GM23338 (cell line): Measurements from ENCODE around the gene CCL18. TPM values are rescaled to one million over a fixed set of nuclear protein-coding genes. Genes with fewer than 3 reads are reported as not detected.

Source experiments
- ATAC-seq: fragments of 200-7000 bp; cut with Tn5 transposase; 3 replicates; pipeline ENCODE4 v1.9.1; 2020
- DNase-seq: peaks from one replicate; pipeline ENCODE4 v3.0.0-alpha.2; 2015; ENCODE audit warnings: low spot score
- H2AFZ ChIP-seq: fragments of 200-600 bp; sonication (generic); 2 replicates; pipeline ENCODE4 v1.8.0; 2016; ENCODE audit warnings: antibody characterized with exemption, mild to moderate bottlenecking, moderate library complexity
- H3F3A ChIP-seq: fragments of 200-600 bp; sonication (generic); replicated peaks from 2 replicates; pipeline ENCODE4 v1.8.0; 2017; ENCODE audit warnings: antibody characterized with exemption, mixed run types, low read depth
- H3K27ac ChIP-seq: fragments of 200-600 bp; sonication (generic); 2 replicates; pipeline ENCODE4 v1.6.1; 2016; ENCODE audit warnings: low read depth
- H3K27me3 ChIP-seq: fragments of 200-600 bp; sonication (generic); 2 replicates; pipeline ENCODE4 v1.8.0; 2016; ENCODE audit warnings: mild to moderate bottlenecking, mixed run types, moderate library complexity; ENCODE audit not compliant: insufficient read depth
- H3K36me3 ChIP-seq: fragments of 200-600 bp; sonication (generic); 2 replicates; pipeline ENCODE4 v1.8.0; 2016; ENCODE audit warnings: mild to moderate bottlenecking; ENCODE audit not compliant: insufficient read depth
- H3K4me1 ChIP-seq: fragments of 200-600 bp; sonication (generic); 2 replicates; pipeline ENCODE4 v1.8.0; 2016; ENCODE audit warnings: mild to moderate bottlenecking, moderate library complexity; ENCODE audit not compliant: insufficient read depth
- H3K4me2 ChIP-seq: fragments of 200-600 bp; sonication (generic); 2 replicates; pipeline ENCODE4 v1.7.1; 2017; ENCODE audit warnings: mixed run types
- H3K4me3 ChIP-seq: fragments of 200-600 bp; sonication (generic); 2 replicates; pipeline ENCODE4 v1.6.1; 2016; ENCODE audit warnings: mixed run types
- H3K79me2 ChIP-seq: fragments of 200-600 bp; sonication (generic); replicated peaks from 2 replicates; pipeline ENCODE4 v1.8.0; 2017; ENCODE audit warnings: mild to moderate bottlenecking; ENCODE audit not compliant: insufficient read depth
- H3K9me2 ChIP-seq: fragments of 200-600 bp; sonication (generic); 2 replicates; pipeline ENCODE4 v1.8.0; 2017; ENCODE audit not compliant: insufficient read depth
- H4K20me1 ChIP-seq: fragments of 200-600 bp; sonication (generic); replicated peaks from 2 replicates; pipeline ENCODE4 v1.8.0; 2017; ENCODE audit warnings: mild to moderate bottlenecking; ENCODE audit not compliant: insufficient read depth
- H3K27ac Mint-ChIP-seq: 2 replicates; pipeline ENCODE4 v1.8.0; 2020; ENCODE audit warnings: inconsistent platforms, mild to moderate bottlenecking, moderate library complexity, mixed read lengths
- H3K27me3 Mint-ChIP-seq: 3 replicates; pipeline ENCODE4 v1.8.0; 2022; ENCODE audit warnings: low read depth, mild to moderate bottlenecking, moderate library complexity, mixed read lengths, inconsistent platforms; ENCODE audit not compliant: insufficient read depth, poor library complexity
- H3K36me3 Mint-ChIP-seq: 3 replicates; pipeline ENCODE4 v1.8.0; 2021; ENCODE audit warnings: low read depth, mild to moderate bottlenecking, inconsistent platforms, moderate library complexity, mixed read lengths
- H3K4me1 Mint-ChIP-seq: 3 replicates; pipeline ENCODE4 v1.8.0; 2020; ENCODE audit warnings: mild to moderate bottlenecking, inconsistent platforms, mixed read lengths
- H3K4me3 Mint-ChIP-seq: 3 replicates; pipeline ENCODE4 v1.8.0; 2021; ENCODE audit warnings: moderate library complexity, mild to moderate bottlenecking, inconsistent platforms, mixed read lengths
- H3K9me3 Mint-ChIP-seq: 3 replicates; pipeline ENCODE4 v1.8.0; 2020; ENCODE audit warnings: moderate library complexity, mild to moderate bottlenecking, inconsistent platforms, mixed read lengths
- CTCF ChIP-seq, 2 experiments: fragments of 200-600 bp in 1 of 2; sonication (generic) in 1 of 2; conservative IDR thresholded peaks; 2 replicates each; pipeline versions ENCODE4 v1.5.1 to v1.6.1; 2016 to 2017; ENCODE audit warnings: antibody characterized with exemption in 2 of 2, low read depth in 2 of 2, mild to moderate bottlenecking in 2 of 2, moderate library complexity in 1 of 2
- ETS1 ChIP-seq: IDR thresholded peaks from 2 replicates; pipeline ENCODE4 v1.6.1; 2016; ENCODE audit warnings: antibody characterized with exemption
- EZH2 ChIP-seq: fragments of 200-600 bp; sonication (generic); IDR thresholded peaks from one replicate; pipeline ENCODE4 v1.8.0; 2017; ENCODE audit warnings: antibody characterized with exemption, mild to moderate bottlenecking, low read depth; ENCODE audit not compliant: unreplicated experiment
- EZH2phosphoT487 ChIP-seq: fragments of 200-600 bp; sonication (generic); IDR thresholded peaks from one replicate; pipeline ENCODE4 v1.8.1; 2018; ENCODE audit warnings: antibody characterized with exemption; ENCODE audit not compliant: unreplicated experiment
- JUNB ChIP-seq: IDR thresholded peaks from one replicate; pipeline ENCODE4 v1.6.1; 2016; ENCODE audit warnings: antibody characterized with exemption; ENCODE audit not compliant: unreplicated experiment
- NANOG ChIP-seq: IDR thresholded peaks from 2 replicates; pipeline ENCODE4 v1.6.1; 2016; ENCODE audit warnings: antibody characterized with exemption, borderline replicate concordance
- POLR2AphosphoS5 ChIP-seq: IDR thresholded peaks from 2 replicates; pipeline ENCODE4 v1.6.1; 2016; ENCODE audit warnings: antibody characterized with exemption, low read depth
- REST ChIP-seq: IDR thresholded peaks from one replicate; pipeline ENCODE4 v1.6.1; 2018; ENCODE audit warnings: antibody characterized with exemption; ENCODE audit not compliant: unreplicated experiment
- STAT1 ChIP-seq: IDR thresholded peaks from one replicate; pipeline ENCODE4 v1.6.1; 2016; ENCODE audit warnings: antibody characterized with exemption; ENCODE audit not compliant: unreplicated experiment
- polyA plus RNA-seq: library from polyadenylated mRNA; unstranded; fragments of >200 nt; fragmentation: Nextera tagmentation; extraction: Ambion mirVana; gene quantifications from 2 replicates; pipeline ENCODE4 v1.2.1, GENCODE V29; 2016
- total RNA-seq: library from RNA; depleted of rRNA; stranded (reverse); fragments of >200 nt; shearing (Covaris generic); gene quantifications from 2 replicates; pipeline ENCODE4 v1.2.3, GENCODE V29; 2014

CCL18 gene
- total and polyA plus RNA-seq, 2 experiments from 2014 or later, result not detected

GRCh38 chr17:36057911-36058310, 6.2 kb upstream of the CCL18 start:
- H3F3A ChIP-seq, result no peaks in the 10 kb centered on the region
- H3K27ac Mint-ChIP-seq, result no peak overlapping the region
- H3K27me3 Mint-ChIP-seq, result peaks cover 2% of the 10 kb centered on the region
- no peaks in the 10 kb centered on the region for H4K20me1 ChIP-seq
- H3K36me3 ChIP-seq, result no peaks in the 10 kb centered on the region
- H3K4me1 Mint-ChIP-seq, result no peaks in the 10 kb centered on the region
- TF ChIP-seq CTCF (conservative IDR thresholded peaks at IDR 0.05; ENCODE audit: low read depth in 2 of 2) (no peak), EZH2phosphoT487 (no peak), POLR2AphosphoS5 (no peak)
- H3K4me2 ChIP-seq, result no peak overlapping the region
- H3K4me3 ChIP-seq, result no peak overlapping the region
- H3K9me3 Mint-ChIP-seq, result no peaks in the 10 kb centered on the region
- no peaks in the 10 kb centered on the region for H3K79me2 ChIP-seq
- peaks cover 10% of the 10 kb centered on the region; the same call in 1 of the 2 replicates for H3K9me2 ChIP-seq
- no peak for DNase-seq
- no peaks in the 10 kb centered on the region for H3K36me3 Mint-ChIP-seq
- no peak for ATAC-seq
- no peak overlapping the region for H2AFZ ChIP-seq
- no peak overlapping the region for H3K4me3 Mint-ChIP-seq
- no peak overlapping the region for H3K27ac ChIP-seq
- H3K27me3 ChIP-seq, result no peaks in the 10 kb centered on the region
- H3K4me1 ChIP-seq, result no peaks in the 10 kb centered on the region

- Mint-ChIP-seq H3K4me1 (no peaks in the 10 kb centered on the region), H3K27ac (no peak overlapping the region), H3K4me3 (no peak overlapping the region), H3K27me3 (no peaks in the 10 kb centered on the region), H3K9me3 (no peaks in the 10 kb centered on the region; the same call in 2 of the 3 replicates), H3K36me3 (no peaks in the 10 kb centered on the region)
- Histone ChIP-seq H3K4me1 (no peaks in the 10 kb centered on the region), H4K20me1 (no peaks in the 10 kb centered on the region), H2AFZ (no peak overlapping the region), H3K27me3 (no peaks in the 10 kb centered on the region), H3F3A (no peaks in the 10 kb centered on the region), H3K4me2 (no peak overlapping the region), H3K9me2 (peaks cover 10% of the 10 kb centered on the region), H3K79me2 (no peaks in the 10 kb centered on the region), H3K36me3 (no peaks in the 10 kb centered on the region), H3K27ac (no peak overlapping the region), H3K4me3 (no peak overlapping the region)
- DNase-seq (no peak), ATAC-seq (no peak)
- TF ChIP-seq JUNB (no peak), EZH2phosphoT487 (no peak)
These were observed 4.7 kb upstream of the CCL18 start for GRCh38 chr17:36059406-36059805.

- Histone ChIP-seq H3K27ac (no peak overlapping the region), H3K4me1 (no peaks in the 10 kb centered on the region), H3K27me3 (no peaks in the 10 kb centered on the region), H3K4me2 (no peak overlapping the region), H2AFZ (no peak overlapping the region), H3K4me3 (no peak overlapping the region), H4K20me1 (no peaks in the 10 kb centered on the region), H3K9me2 (peaks cover 10% of the 10 kb centered on the region), H3F3A (no peaks in the 10 kb centered on the region), H3K79me2 (no peaks in the 10 kb centered on the region), H3K36me3 (no peaks in the 10 kb centered on the region)
- H3K36me3 Mint-ChIP-seq, result no peaks in the 10 kb centered on the region
- DNase-seq, result no peak
- H3K9me3 Mint-ChIP-seq, result no peaks in the 10 kb centered on the region; the same call in 2 of the 3 replicates
- no peaks in the 10 kb centered on the region for H3K4me1 Mint-ChIP-seq
- H3K4me3 Mint-ChIP-seq, result no peak overlapping the region
- no peaks in the 10 kb centered on the region for H3K27me3 Mint-ChIP-seq
- ATAC-seq, result no peak
- no peak overlapping the region for H3K27ac Mint-ChIP-seq
- TF ChIP-seq EZH2 (no peak), REST (no peak), EZH2phosphoT487 (no peak), NANOG (no peak), STAT1 (no peak), ETS1 (no peak), JUNB (no peak)
These were observed 3.3 kb upstream of the CCL18 start for GRCh38 chr17:36060816-36061215.
